ENCODE data around the gene PGGHG.

The PGGHG gene

GRCh38 chr11:298406-299065, 9.6 kb downstream of the PGGHG start:
- no peak overlapping the region for H3K4me3 ChIP-seq (ENCODE audit: low read depth, low read length)
- TF ChIP-seq CTCF (IDR thresholded peaks at IDR 0.05; ENCODE audit: low read depth, low read length) = no peak

- no peak for TF ChIP-seq CTCF (IDR thresholded peaks at IDR 0.05; ENCODE audit: low read depth, low read length)
- no peak within 1 kb of the TSS for H3K4me3 ChIP-seq (ENCODE audit: low read depth, low read length)
Measured at GRCh38 chr11:299081-299891, 10.4 kb downstream of the PGGHG start, which contains the start of gene IFITM5. Gene IFITM5 (minus strand): TSS chr11:299526. CDS start chr11:299490, 36 bp downstream.

- peak; percentile 17; the same call in 1 of the 2 replicates for TF ChIP-seq CTCF (IDR thresholded peaks at IDR 0.05; ENCODE audit: low read depth, low read length)
- H3K4me3 ChIP-seq (ENCODE audit: low read depth, low read length) = no peak overlapping the region
Measured at GRCh38 chr11:299951-300735, 11.2 kb downstream of the PGGHG start.

- no peak for TF ChIP-seq CTCF (IDR thresholded peaks at IDR 0.05; ENCODE audit: low read depth, low read length)
- H3K4me3 ChIP-seq (ENCODE audit: low read depth, low read length) = no peak overlapping the region
Measured at GRCh38 chr11:303363-303762, 14.4 kb downstream of the PGGHG start.

- H3K4me3 ChIP-seq (ENCODE audit: low read depth, low read length) = no peak overlapping the region
- TF ChIP-seq CTCF (IDR thresholded peaks at IDR 0.05; ENCODE audit: low read depth, low read length) = no peak
Measured at GRCh38 chr11:304061-304506, 15.2 kb downstream of the PGGHG start.

- H3K4me3 ChIP-seq (ENCODE audit: low read depth, low read length) = no peak overlapping the region
- TF ChIP-seq CTCF (IDR thresholded peaks at IDR 0.05; ENCODE audit: low read depth, low read length) = peak; percentile 73
Measured at GRCh38 chr11:304915-305843, 16.3 kb downstream of the PGGHG start.

Data from WI38 (cell line).